KOPT-K1 (cell line): ENCODE data around the gene MVD.
A peak's percentile ranks its signal among the peaks of the same experiment; 100 is the strongest.

Experiments
- H3K27ac ChIP-seq: fragments of 200-600 bp; sonication (generic); 2 replicates; pipeline ENCODE4 v1.5.1; 2016; ENCODE audit warnings: antibody characterized with exemption, mild to moderate bottlenecking, low read depth, low read length; ENCODE audit not compliant: poor library complexity, severe bottlenecking
- H3K36me3 ChIP-seq: fragments of 200-600 bp; sonication (generic); 2 replicates; pipeline ENCODE4 v1.5.1; 2017; ENCODE audit warnings: antibody characterized with exemption, mild to moderate bottlenecking, low read length, moderate library complexity; ENCODE audit not compliant: insufficient read depth
- H3K9me3 ChIP-seq: fragments of 200-600 bp; sonication (generic); 2 replicates; pipeline ENCODE4 v1.5.1; 2017; ENCODE audit warnings: antibody characterized with exemption, low read length, mild to moderate bottlenecking; ENCODE audit not compliant: insufficient read depth, poor library complexity, severe bottlenecking

Gene MVD

DNA sequence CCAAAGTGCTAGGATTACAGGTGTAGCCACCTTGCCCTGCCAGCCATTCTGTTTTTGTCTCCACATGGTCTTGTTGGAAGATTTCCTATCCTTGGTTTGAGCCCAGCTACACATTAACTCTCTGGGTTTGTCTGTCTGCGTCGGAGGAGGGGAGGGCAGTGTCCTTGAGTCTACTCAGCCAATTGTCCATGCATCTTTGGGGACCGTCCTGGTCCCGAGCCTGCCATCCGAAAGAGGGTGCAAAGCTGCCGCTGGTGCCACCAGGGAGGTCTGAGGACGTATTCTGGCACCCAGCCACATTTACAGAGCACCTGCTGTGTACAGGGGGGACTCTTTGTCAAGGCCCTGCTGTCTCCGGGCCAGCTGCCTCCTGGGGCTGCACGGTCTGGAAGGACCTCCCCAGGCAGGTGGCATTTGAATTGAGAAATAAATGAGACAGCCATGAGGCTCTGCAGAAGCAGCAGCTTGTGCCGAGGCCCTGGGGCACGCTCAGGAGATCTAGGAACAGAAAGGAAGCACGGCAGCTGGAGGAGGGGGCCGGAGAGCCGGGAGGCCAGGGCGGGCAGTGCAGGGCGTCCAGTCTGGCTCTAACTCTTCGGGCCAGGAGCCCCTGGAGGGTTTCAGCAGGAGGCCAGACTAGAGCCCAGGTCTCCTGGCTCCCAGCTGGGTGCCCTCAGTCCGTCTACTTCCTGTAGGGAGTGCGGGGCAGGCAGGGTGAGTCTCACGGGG is 13.5 kb downstream of the MVD start:
- H3K9me3 ChIP-seq: no peaks in the 10 kb centered on the region
- peaks cover 51% of the 10 kb centered on the region; the same call in 1 of the 2 replicates for H3K36me3 ChIP-seq
- H3K27ac ChIP-seq: peak overlapping the region; percentile 82

DNA sequence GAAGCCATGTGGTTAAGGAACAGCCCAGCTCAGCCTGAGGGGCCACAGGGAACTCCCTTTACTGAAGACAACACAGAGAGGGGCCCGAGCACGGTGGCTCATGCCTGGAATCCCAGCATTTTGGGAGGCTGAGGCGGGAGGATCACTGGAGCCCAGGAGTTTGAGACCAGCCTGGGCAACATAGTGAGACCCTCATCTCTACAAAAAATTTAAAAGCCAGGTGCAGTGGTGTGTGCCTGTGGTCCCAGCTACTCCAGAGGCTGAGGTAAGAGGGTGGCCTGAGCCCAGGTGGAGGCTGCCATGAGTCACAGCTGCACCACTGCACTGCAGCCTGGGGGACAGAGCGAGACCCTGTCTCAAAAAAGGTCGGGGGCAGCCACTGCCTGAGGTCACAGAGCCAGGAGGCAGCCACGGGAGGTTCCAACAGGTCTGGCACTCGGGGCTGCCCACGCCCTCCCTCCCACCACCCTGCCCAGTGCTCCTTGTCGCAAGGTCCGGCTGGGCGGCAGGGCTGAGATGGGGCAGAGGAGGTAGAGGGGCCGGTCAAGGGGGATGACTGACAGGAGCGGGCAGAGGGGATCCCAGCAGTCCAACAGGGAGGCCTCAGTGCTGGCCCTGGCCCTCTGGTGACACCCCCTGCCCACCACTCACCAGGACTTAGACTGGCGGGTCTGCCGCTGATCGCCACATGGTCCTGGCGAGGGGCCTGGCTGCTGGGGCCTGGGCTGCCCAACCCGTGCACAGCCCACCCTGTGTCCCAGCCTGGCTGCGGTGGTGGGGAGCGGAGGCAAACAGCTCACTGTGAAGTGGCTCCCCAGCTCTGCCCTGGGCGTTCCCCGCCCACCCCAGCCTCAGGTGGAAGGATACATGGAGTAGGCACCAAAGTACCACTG is 15.5 kb downstream of the MVD start:
- H3K9me3 ChIP-seq: no peaks in the 10 kb centered on the region
- peaks cover 38% of the 10 kb centered on the region; the same call in 1 of the 2 replicates for H3K36me3 ChIP-seq
- no peak overlapping the region for H3K27ac ChIP-seq

DNA sequence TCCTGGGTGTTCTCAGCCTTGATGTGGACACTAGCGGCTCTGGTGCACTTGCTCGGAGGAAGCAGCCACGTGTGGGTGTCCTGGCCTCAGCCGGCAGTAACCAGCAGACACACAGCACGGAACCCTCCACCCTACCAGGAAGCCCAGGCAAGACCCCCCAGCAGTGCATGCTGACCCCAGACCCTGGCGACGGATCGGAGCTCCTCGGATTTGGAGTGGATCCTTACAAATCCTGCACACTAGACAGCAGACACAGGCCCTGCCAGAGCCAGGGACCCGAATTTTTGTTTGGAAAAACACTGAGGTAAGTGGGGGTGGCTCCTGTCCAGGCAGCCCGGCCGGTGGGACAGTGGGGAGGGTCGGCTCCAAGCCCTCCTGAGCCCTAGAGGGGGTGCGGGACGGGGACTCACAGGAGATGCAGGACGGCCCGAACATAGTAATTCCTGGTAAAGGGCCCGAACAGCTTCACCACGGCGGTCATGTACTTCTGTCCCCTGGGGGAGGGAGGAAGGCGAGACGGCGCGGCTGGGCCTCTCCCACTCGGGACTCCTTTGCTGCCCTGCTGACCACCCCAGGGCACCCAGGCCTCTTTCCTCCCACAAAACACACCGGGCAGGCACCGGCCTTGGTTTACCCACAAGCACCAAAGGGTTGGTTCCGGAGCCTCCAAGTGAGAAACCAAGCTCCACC is 16.4 kb downstream of the MVD start:
- Histone ChIP-seq H3K27ac (no peak overlapping the region), H3K36me3 (peaks cover 36% of the 10 kb centered on the region; the same call in 1 of the 2 replicates), H3K9me3 (no peaks in the 10 kb centered on the region)

DNA sequence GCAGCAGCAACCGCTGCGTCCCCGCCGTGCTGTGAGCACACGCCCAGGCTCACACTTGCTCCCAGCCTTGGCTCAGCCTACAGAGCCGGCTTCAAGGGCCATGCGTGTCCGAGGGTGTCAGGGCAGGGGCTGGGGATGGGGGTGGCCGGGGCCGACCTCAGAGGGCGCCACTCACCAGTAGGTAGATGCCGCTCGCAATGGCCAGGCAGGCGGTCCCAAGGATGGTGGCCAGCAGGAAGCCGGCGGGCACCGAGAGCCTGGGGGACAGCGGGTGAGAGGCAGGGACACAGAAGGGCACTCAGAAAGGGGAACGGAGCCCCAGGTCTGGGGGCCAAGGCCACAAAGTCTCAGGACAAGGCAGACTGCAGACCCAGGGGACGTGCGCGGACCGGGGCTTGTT is 16.9 kb downstream of the MVD start:
- peaks cover 36% of the 10 kb centered on the region; the same call in 1 of the 2 replicates for H3K36me3 ChIP-seq
- H3K9me3 ChIP-seq: no peaks in the 10 kb centered on the region

DNA sequence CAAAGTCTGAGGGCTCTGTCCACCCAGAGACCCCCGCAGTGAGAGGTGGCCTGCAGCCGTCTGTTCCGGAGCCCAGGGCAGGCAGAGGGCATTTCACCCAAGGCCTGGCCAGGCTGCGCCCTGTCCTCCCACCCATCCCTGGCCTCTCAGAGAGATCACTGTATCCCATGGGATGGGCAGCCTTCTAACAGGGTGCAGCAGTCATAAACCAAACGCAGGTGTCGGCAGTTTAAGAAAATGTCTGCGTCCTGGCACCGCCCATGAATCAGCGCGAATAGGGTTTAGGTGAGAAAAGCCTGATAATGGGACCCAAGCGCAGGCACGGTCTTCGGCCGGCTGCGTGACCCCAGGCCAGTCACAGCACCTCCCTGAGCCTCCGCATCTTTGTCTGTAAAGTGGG is 17.4 kb downstream of the MVD start:
- H3K9me3 ChIP-seq: no peaks in the 10 kb centered on the region
- H3K36me3 ChIP-seq: peaks cover 36% of the 10 kb centered on the region; the same call in 1 of the 2 replicates
- H3K27ac ChIP-seq: no peak overlapping the region

More for the DNA sequence above, 16.9 kb downstream of the MVD start:
- no peak overlapping the region for H3K27ac ChIP-seq

DNA sequence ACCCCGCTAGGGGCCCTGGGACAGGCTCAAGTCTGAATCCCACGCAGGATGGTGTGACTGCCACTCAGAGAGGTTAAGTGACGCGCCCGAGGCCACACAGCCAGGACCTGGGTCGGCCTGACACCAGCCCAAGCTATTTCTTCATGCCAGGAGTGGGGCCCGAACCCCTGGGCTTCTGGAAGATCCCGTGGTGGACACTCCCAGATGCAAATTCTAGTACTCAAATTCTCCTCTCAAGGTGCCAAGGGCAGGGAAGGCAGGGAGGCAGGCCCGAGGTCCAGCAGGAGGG is 19.3 kb downstream of the MVD start:
- Histone ChIP-seq H3K27ac (no peak overlapping the region), H3K36me3 (peaks cover 29% of the 10 kb centered on the region; the same call in 1 of the 2 replicates), H3K9me3 (no peaks in the 10 kb centered on the region)

DNA sequence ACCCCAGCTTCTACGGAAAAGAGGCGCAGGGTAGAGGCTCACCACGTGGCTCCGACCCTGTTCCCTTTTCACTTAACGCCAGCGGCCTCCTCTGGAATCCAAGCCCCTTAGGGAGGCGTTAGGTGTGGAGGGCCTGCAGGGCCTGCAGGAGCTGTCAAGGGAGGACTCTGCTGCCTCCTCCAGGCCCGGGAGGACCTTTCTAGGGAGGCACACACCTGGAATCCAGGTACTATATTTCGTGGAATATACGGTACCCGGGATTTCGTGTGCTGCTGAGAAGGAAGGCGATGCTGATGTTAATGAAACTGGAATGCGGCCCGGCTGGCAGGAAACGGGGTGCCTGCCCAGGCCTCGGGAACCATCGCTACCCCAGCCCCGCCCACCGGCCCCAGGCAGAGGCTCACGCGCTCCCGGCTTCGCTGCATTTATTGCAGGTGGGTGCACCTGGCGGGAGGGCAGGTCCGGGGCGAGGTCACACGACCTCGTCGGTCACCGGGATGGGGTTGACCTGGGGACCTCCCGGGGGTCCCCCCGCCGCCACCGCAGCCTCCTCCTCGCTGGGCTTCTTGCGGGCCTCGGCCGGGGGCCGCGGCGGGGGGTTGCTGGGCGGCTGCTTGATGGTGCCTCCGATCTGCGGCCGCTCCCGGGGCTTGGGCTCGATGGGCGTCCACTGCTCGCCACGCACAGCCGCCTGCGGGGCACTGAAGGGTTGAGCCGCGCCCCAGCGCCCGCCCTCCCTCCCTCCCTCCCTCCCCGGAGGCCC is 19.8 kb downstream of the MVD start:
- no peaks in the 10 kb centered on the region for H3K9me3 ChIP-seq
- H3K27ac ChIP-seq: no peak overlapping the region
- peaks cover 29% of the 10 kb centered on the region; the same call in 1 of the 2 replicates for H3K36me3 ChIP-seq

DNA sequence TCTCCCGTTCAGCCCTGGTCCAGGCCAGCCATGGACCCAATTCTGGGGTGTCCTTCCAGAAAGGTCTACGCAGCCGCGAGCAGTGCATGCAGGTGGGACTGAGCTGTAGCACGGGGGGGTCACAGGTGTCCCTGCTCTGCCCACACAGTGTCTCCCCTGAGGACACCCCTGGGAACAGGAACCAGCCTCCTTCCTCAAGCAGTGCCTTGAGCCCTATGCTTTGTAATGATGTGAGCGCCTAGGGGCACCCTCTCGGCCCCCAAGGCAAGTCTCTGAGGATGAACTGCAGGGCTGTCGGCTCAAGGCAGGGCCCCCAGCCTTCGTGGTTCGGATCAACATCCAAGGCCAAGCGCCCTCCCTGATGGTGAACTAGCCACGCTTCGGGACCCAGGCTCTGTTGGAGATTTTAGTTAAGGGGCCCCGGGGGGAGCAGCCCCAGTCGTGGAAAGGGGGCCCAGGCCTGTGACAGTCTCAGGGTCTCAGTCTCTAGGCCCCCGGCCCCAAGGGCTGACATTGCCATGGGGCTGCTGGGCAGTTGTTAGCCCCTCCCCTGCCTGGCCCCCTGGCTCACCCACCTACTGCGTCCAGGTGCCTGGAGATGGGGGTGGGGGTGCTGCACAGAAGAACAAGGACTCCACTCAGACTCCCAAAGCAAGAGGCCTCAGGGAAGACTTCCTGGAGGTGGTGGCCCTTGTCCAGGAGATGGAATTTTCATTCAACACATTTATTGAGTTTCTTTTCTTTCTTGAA is 22.2 kb downstream of the MVD start:
- H3K9me3 ChIP-seq: no peaks in the 10 kb centered on the region
- peaks cover 15% of the 10 kb centered on the region; the same call in 1 of the 2 replicates for H3K36me3 ChIP-seq
- no peak overlapping the region for H3K27ac ChIP-seq

DNA sequence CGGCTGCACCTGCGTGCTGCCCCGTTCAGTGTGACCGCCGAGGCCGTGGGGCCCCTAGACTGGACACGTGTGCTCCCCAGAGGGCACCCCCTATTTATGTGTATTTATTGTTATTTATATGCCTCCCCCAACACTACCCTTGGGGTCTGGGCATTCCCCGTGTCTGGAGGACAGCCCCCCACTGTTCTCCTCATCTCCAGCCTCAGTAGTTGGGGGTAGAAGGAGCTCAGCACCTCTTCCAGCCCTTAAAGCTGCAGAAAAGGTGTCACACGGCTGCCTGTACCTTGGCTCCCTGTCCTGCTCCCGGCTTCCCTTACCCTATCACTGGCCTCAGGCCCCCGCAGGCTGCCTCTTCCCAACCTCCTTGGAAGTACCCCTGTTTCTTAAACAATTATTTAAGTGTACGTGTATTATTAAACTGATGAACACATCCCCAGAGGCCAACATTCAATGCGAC is 22.8 kb downstream of the MVD start:
- Histone ChIP-seq H3K9me3 (no peaks in the 10 kb centered on the region), H3K36me3 (peaks cover 11% of the 10 kb centered on the region; the same call in 1 of the 2 replicates), H3K27ac (no peak overlapping the region)

DNA sequence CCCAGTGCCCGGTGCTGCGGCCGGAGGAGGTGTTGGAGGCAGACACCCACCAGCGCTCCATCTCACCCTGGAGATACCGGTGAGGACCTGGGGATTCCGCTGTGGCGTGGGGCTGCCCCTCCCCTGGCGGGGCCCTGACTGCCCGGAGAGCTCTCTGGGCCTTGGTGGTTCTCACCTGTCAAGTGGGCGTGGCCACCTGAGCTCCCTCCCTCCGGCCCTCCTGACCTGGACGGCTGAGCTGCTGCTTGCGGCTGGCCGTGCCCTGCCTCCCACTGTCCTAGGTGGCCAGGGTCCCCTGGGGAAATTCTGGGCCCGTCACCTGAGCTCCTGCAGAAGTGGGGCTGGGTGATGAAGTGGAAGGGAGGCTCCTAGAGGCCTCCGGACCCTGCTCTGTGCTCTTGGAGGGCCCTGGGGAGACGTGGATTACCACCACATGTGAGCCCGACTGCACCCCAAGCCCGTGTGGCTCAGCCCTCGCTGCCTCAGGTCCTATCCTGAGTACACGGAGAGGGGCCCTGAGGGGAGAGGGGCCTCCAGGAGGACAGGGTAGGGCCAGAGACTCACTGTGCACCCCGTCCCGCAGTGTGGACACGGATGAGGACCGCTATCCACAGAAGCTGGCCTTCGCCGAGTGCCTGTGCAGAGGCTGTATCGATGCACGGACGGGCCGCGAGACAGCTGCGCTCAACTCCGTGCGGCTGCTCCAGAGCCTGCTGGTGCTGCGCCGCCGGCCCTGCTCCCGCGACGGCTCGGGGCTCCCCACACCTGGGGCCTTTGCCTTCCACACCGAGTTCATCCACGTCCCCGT is 23.5 kb downstream of the MVD start:
- no peak overlapping the region for H3K27ac ChIP-seq
- H3K36me3 ChIP-seq: peaks cover 11% of the 10 kb centered on the region; the same call in 1 of the 2 replicates
- no peaks in the 10 kb centered on the region for H3K9me3 ChIP-seq

DNA sequence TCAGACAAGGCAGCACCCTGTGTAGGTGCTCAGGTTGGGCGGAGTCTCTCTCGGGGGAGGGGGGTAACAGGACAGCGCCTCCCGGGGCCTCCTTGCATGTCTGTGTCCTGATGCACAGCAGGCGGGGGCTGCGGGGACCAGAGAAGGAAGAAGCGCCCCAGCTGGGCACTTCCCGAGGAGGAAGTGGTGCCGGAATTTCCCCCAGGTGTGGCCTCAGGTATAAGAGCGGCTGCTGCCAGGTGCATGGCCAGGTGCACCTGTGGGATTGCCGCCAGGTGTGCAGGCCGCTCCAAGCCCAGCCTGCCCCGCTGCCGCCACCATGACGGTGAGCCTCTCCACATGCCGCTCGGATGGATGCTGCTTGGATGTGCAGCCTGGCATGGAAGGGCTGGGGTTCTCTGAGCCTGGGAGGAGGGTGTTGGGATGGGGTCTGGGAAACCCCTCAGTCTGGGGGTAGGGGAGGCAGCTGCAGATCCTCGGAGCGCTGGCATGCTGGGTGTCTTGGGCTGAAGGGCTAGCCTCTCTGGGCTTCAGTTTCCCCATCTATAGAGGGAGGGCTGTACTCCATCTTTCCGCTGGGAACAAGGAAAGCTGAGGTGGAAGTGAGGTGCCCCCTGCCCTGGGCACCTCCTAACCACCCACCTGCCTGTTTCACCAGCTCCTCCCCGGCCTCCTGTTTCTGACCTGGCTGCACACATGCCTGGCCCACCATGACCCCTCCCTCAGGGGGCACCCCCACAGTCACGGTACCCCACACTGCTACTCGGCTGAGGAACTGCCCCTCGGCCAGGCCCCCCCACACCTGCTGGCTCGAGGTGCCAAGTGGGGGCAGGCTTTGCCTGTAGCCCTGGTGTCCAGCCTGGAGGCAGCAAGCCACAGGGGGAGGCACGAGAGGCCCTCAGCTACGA is 24.3 kb downstream of the MVD start, which contains the start of gene IL17C:
TSS of gene IL17C (plus strand) at position 250 of the 908 bp plus-strand sequence. CDS start at position 320, 70 bp downstream.
- no peaks in the 10 kb centered on the region for H3K9me3 ChIP-seq

DNA sequence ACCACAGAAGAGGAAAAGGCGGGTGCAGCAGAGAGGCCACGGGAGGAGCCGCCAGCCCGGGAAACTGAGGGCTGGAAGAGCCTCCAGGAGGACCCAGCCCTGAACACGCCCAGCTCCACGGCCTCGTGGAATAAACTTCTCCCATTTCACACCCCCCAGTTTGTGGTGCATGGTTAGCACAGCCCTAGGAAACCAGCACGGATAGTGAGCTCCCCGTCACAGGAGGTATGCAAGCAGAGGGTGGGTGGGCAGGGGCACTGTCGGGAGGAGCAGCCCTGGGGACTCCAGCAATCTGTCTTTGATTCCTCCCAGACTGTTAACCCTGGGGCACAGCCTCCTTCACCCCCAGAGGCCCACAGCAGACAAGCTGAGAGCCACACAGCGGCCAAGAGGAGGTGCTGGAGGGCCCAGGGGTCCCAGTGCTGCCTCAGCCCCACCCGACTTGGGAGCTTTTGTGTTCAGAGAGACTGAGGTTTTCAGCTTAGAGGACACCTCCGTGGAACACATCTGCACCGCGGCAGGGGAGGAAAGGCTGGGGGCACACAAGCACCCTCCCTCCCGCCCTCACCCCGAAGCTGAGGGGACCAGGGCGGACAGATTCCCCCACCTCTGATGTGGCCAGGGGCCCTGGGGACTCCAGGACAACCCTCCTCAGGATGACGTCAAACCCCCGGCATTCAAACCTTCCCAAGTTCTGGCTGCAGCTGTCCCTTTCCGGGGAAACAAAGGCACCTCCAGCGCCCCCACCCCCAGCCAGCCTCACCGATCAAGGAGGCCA is 26.2 kb downstream of the MVD start:
- no peak overlapping the region for H3K27ac ChIP-seq
- H3K9me3 ChIP-seq: no peaks in the 10 kb centered on the region
- H3K36me3 ChIP-seq: peaks cover 23% of the 10 kb centered on the region

More for the DNA sequence above, 24.3 kb downstream of the MVD start, which contains the start of gene IL17C:
- Histone ChIP-seq H3K27ac (no peak within 1 kb of the TSS), H3K36me3 (peaks cover 16% of the 10 kb centered on the region; the same call in 1 of the 2 replicates)
